Vagina (tissue), 2 donors: ENCODE results near the gene GCHFR. TPM values are rescaled to one million over a fixed set of nuclear protein-coding genes. Genes with fewer than 3 reads are reported as not detected.

Source experiments
- DNase-seq, 2 donors: peaks; one replicate each; pipeline ENCODE4 v3.0.0-alpha.2; 2017; ENCODE audit errors: extremely low spot score in 2 of 2
- H3K27ac ChIP-seq: fragments of 200-600 bp; sonication (generic); one replicate; pipeline ENCODE4 v1.5.1; 2019
- H3K27me3 ChIP-seq: fragments of 200-600 bp; sonication (generic); one replicate; pipeline ENCODE4 v1.5.1; 2019
- H3K36me3 ChIP-seq, 2 donors: fragments of 200-600 bp; sonication (generic); one replicate each; pipeline ENCODE4 v1.5.1; 2017 to 2019
- H3K4me1 ChIP-seq: fragments of 200-600 bp; sonication (generic); one replicate; pipeline ENCODE4 v1.5.1; 2019
- H3K4me3 ChIP-seq, 2 donors: fragments of 200-600 bp; sonication (generic); 1 replicate in 1 of 2; 2 replicates in 1 of 2; pipeline ENCODE4 v1.5.1; 2016 to 2019
- H3K9me3 ChIP-seq: fragments of 200-600 bp; sonication (generic); one replicate; pipeline ENCODE4 v1.5.1; 2019
- POLR2A ChIP-seq, 2 donors: fragments of 450-650 bp; IDR thresholded peaks; one replicate each; pipeline ENCODE4 v1.6.1; 2017; ENCODE audit warnings: antibody characterized with exemption in 2 of 2, mild to moderate bottlenecking in 2 of 2, moderate library complexity in 2 of 2
- POLR2AphosphoS5 ChIP-seq, 2 donors: sonication (generic); formaldehyde crosslinking; IDR thresholded peaks; one replicate each; pipeline ENCODE4 v1.9.0; 2017; ENCODE audit warnings: antibody characterized with exemption in 2 of 2, mild to moderate bottlenecking in 2 of 2, low read depth in 1 of 2; ENCODE audit not compliant: insufficient read depth in 1 of 2
- intact Hi-C: fragments of 100-400 bp; cut with DNase I; formaldehyde crosslinking; loops from one replicate; pipeline ENCODE4 v1.15.1; 2023
- total RNA-seq: library from RNA; depleted of rRNA; stranded (reverse); fragments of >200 nt; gene quantifications from one replicate; pipeline ENCODE4 v1.2.3, GENCODE V29; 2016
- TF ChIP-seq, protein P1 (sequence below), 3 experiments: fragments of 450-650 bp in 2 of 3; fragments of 200-600 bp in 1 of 3; sonication (generic) in 1 of 3; IDR thresholded peaks; one replicate each; pipeline ENCODE4 v1.5.1; 2017 to 2019; ENCODE audit warnings: antibody characterized with exemption in 3 of 3, mild to moderate bottlenecking in 2 of 3, moderate library complexity in 2 of 3

GCHFR gene
- total RNA-seq, 1 donor from 2014 or later: 69.7 TPM

GRCh38 chr15:40773496-40773895, 9.6 kb downstream of the GCHFR start:
- no peaks in the 10 kb centered on the region for H3K9me3 ChIP-seq
- peaks cover 0 to 45% of the 10 kb centered on the region in 2 donors for H3K36me3 ChIP-seq
- intact Hi-C loops: no loop called here
- TF ChIP-seq POLR2A (IDR thresholded peaks at IDR 0.05) (no peak), POLR2AphosphoS5 (IDR thresholded peaks at IDR 0.05; ENCODE audit: insufficient read depth in 1 of 2, low read depth in 1 of 2) (no peak)
- TF ChIP-seq, protein P1, sequence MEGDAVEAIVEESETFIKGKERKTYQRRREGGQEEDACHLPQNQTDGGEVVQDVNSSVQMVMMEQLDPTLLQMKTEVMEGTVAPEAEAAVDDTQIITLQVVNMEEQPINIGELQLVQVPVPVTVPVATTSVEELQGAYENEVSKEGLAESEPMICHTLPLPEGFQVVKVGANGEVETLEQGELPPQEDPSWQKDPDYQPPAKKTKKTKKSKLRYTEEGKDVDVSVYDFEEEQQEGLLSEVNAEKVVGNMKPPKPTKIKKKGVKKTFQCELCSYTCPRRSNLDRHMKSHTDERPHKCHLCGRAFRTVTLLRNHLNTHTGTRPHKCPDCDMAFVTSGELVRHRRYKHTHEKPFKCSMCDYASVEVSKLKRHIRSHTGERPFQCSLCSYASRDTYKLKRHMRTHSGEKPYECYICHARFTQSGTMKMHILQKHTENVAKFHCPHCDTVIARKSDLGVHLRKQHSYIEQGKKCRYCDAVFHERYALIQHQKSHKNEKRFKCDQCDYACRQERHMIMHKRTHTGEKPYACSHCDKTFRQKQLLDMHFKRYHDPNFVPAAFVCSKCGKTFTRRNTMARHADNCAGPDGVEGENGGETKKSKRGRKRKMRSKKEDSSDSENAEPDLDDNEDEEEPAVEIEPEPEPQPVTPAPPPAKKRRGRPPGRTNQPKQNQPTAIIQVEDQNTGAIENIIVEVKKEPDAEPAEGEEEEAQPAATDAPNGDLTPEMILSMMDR (IDR thresholded peaks at IDR 0.05): no peak
- no peak overlapping the region for H3K4me3 ChIP-seq
- no peaks in the 10 kb centered on the region for H3K27me3 ChIP-seq
- DNase-seq: peak in 1 of 2 donors; percentile 69
- H3K27ac ChIP-seq: no peak overlapping the region
- H3K4me1 ChIP-seq: peaks cover 42% of the 10 kb centered on the region

- Histone ChIP-seq H3K27me3 (no peaks in the 10 kb centered on the region), H3K4me1 (peaks cover 38% of the 10 kb centered on the region), H3K4me3 (no peak overlapping the region), H3K9me3 (no peaks in the 10 kb centered on the region), H3K27ac (no peak overlapping the region), H3K36me3 (peaks cover 0 to 49% of the 10 kb centered on the region in 2 donors)
- TF ChIP-seq POLR2A (IDR thresholded peaks at IDR 0.05) (no peak), POLR2AphosphoS5 (IDR thresholded peaks at IDR 0.05; ENCODE audit: insufficient read depth in 1 of 2, low read depth in 1 of 2) (no peak)
- TF ChIP-seq, protein P1 (IDR thresholded peaks at IDR 0.05): no peak
- DNase-seq: peak in 1 of 2 donors; percentile 80
- intact Hi-C loops: no loop called here
These were observed 10.0 kb downstream of the GCHFR start for GRCh38 chr15:40773902-40774301.

DNA sequence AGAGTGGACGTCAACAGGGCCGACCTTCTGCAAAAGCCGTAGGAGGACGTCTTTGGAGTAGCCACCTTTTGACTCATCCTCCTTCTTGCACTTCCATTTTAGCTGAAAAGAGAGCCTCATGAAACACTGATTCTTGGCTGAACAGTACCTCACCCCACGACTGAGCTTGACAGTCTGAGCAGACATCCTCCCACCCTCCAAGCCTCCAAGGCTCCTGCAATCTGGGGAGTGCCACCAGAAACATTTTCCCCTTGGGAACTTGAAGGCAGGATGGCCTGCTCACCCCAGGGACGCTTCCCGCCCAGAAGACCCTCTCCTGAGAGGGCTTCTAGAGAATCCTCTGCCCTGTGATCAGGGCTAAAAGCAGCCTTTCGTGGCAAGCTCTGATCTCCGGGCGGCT, 11.1 kb downstream of the GCHFR start:
- TF ChIP-seq, protein P1 (IDR thresholded peaks at IDR 0.05): no peak
- Histone ChIP-seq H3K9me3 (no peaks in the 10 kb centered on the region), H3K27ac (no peak overlapping the region), H3K4me1 (peaks cover 27% of the 10 kb centered on the region), H3K4me3 (no peak overlapping the region), H3K36me3 (peaks cover 0 to 60% of the 10 kb centered on the region in 2 donors), H3K27me3 (no peaks in the 10 kb centered on the region)
- no peak for DNase-seq
- intact Hi-C loops: no loop called here

DNA sequence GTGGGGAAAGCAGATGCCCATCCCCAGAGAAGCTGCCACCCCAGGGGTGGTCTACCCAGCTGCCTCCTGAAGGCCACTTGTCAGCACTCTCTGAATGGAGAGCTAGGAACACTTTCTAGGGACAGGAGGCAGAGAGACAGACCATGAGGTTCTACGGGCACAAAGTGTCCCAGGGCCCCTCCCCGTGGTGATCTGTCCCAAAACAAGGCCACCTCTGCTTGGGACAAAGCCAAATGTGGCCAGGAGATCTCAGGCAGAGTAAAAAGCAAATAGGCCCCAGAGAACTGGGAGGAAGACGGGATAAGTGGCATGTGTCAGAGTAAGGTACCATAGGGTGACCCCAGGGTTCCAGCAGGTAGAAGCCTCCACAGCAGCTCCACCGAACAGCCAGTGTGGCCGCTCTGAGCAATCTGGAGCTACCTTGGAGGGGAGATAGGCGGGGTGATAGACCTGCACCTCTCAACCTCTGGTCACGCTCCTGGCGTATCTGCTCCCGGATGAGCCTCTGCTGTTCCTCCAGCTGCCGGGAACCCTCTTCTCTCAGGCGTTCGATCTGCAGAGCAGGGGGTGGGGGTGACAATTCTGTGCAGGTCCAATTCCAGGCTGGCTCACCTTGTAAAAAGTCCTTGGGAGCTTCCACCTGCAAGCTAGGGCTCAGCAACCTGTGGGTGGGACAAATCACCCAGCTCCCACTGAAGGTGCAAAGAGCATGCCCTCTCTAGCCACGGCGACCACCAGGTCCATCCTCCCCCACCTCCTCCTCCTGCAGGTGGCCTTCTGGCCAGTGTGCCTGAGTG, 12.1 kb downstream of the GCHFR start:
- peak overlapping the region; percentile 40 for H3K27ac ChIP-seq
- no peak overlapping the region for H3K4me3 ChIP-seq
- no peaks in the 10 kb centered on the region for H3K27me3 ChIP-seq
- DNase-seq: peak in 1 of 2 donors; percentile 84
- H3K36me3 ChIP-seq: peaks cover 0 to 63% of the 10 kb centered on the region in 2 donors
- H3K9me3 ChIP-seq: no peaks in the 10 kb centered on the region
- TF ChIP-seq, protein P1 (IDR thresholded peaks at IDR 0.05): no peak
- TF ChIP-seq POLR2A (IDR thresholded peaks at IDR 0.05) (no peak), POLR2AphosphoS5 (IDR thresholded peaks at IDR 0.05; ENCODE audit: insufficient read depth in 1 of 2, low read depth in 1 of 2) (no peak)
- peaks cover 18% of the 10 kb centered on the region for H3K4me1 ChIP-seq
- intact Hi-C loops: no loop called here

DNA sequence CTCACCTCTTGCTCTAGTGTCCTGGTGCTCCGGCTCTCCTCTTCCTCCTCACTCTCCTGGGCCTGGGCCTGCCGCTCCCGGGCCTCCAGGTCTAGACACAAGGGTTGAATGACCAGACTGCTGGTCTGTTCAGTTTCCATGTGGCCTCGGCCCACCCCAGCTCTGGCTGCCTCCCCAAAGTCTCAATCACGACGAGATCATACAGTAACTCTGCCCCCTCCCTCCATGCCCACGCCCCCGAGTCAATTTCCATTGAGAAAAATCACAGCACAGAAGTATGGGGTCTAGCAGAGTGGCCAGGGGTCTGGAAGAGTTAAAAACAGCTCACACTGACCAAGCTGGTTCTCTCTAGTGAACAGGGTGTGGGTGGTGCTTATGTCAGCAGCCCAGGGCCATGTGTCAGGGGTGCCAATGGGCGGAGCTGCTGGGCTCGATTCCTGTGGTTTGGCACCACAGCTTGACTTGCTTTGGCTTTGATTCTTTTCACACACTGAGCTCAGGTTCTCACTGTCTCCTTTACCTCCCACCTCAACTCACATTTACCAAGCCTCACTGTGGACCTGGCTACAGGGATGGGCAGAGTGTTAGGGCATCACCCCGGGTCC, 12.8 kb downstream of the GCHFR start:
- H3K27ac ChIP-seq: peak overlapping the region; percentile 40
- H3K4me3 ChIP-seq: no peak overlapping the region
- intact Hi-C loops: no loop called here
- DNase-seq: no peak
- H3K4me1 ChIP-seq: peaks cover 15% of the 10 kb centered on the region
- H3K9me3 ChIP-seq: no peaks in the 10 kb centered on the region
- H3K27me3 ChIP-seq: no peaks in the 10 kb centered on the region
- no peak for TF ChIP-seq POLR2A (IDR thresholded peaks at IDR 0.05)
- TF ChIP-seq POLR2AphosphoS5 (IDR thresholded peaks at IDR 0.05; ENCODE audit: insufficient read depth in 1 of 2, low read depth in 1 of 2): peak; percentile 19 to 72
- TF ChIP-seq, protein P1 (IDR thresholded peaks at IDR 0.05): no peak
- peaks cover 0 to 63% of the 10 kb centered on the region in 2 donors for H3K36me3 ChIP-seq
